WTC11 (cell line): ENCODE data around the gene ASAH2B.

Source experiments
- AFF4 ChIP-seq: sonication (generic); formaldehyde crosslinking; IDR thresholded peaks from 2 replicates; pipeline ENCODE4 v1.8.1; 2023; ENCODE audit warnings: mild to moderate bottlenecking, missing genetic modification reagents, borderline replicate concordance
- CREB1 ChIP-seq: sonication (generic); formaldehyde crosslinking; IDR thresholded peaks from 2 replicates; pipeline ENCODE4 v1.8.0; 2023; ENCODE audit warnings: mild to moderate bottlenecking, missing genetic modification reagents
- CTCF ChIP-seq: fragments of 200-600 bp; IDR thresholded peaks from 2 replicates; pipeline ENCODE4 v1.8.0; 2022; ENCODE audit warnings: antibody characterized with exemption
- E2F4 ChIP-seq: sonication (generic); formaldehyde crosslinking; IDR thresholded peaks from 2 replicates; pipeline ENCODE4 v1.8.1; 2022; ENCODE audit warnings: low read depth, mild to moderate bottlenecking, moderate library complexity, missing genetic modification reagents, borderline replicate concordance
- ESRRA ChIP-seq: sonication (generic); formaldehyde crosslinking; IDR thresholded peaks from 2 replicates; pipeline ENCODE4 v1.8.1; 2022; ENCODE audit warnings: mild to moderate bottlenecking, missing genetic modification reagents, borderline replicate concordance
- ETV6 ChIP-seq: sonication (generic); formaldehyde crosslinking; IDR thresholded peaks from 2 replicates; pipeline ENCODE4 v1.8.1; 2022; ENCODE audit warnings: mild to moderate bottlenecking, missing genetic modification reagents
- HMGXB4 ChIP-seq: sonication (generic); formaldehyde crosslinking; IDR thresholded peaks from 2 replicates; pipeline ENCODE4 v1.8.1; 2023; ENCODE audit warnings: mild to moderate bottlenecking, moderate library complexity, missing genetic modification reagents
- JUN ChIP-seq: sonication (generic); formaldehyde crosslinking; IDR thresholded peaks from 2 replicates; pipeline ENCODE4 v1.8.0; 2023; ENCODE audit warnings: mild to moderate bottlenecking, missing genetic modification reagents
- NR3C1 ChIP-seq: sonication (generic); formaldehyde crosslinking; conservative IDR thresholded peaks from 2 replicates; pipeline ENCODE4 v1.8.1; 2023; ENCODE audit warnings: low read depth, mild to moderate bottlenecking, missing genetic modification reagents
- PRRX2 ChIP-seq: fragments of 250-450 bp; sonication (Bioruptor Pico); IDR thresholded peaks from 2 replicates; pipeline ENCODE4 v1.8.0; 2021; ENCODE audit warnings: mild to moderate bottlenecking
- USF1 ChIP-seq: sonication (generic); formaldehyde crosslinking; IDR thresholded peaks from 2 replicates; pipeline ENCODE4 v1.8.0; 2022; ENCODE audit warnings: mild to moderate bottlenecking, missing genetic modification reagents
- ZMAT4 ChIP-seq: fragments of 250-450 bp; sonication (Bioruptor Pico); IDR thresholded peaks from 2 replicates; pipeline ENCODE4 v1.9.0; 2021; ENCODE audit warnings: mild to moderate bottlenecking
- ZNF232 ChIP-seq: sonication (generic); formaldehyde crosslinking; IDR thresholded peaks from 2 replicates; pipeline ENCODE4 v1.8.0; 2022; ENCODE audit warnings: mild to moderate bottlenecking, missing genetic modification reagents
- ZNF281 ChIP-seq: sonication (generic); formaldehyde crosslinking; IDR thresholded peaks from 2 replicates; pipeline ENCODE4 v1.8.0; 2023; ENCODE audit warnings: mild to moderate bottlenecking, missing genetic modification reagents

- no peak for TF ChIP-seq ZNF232
- no peak for TF ChIP-seq AFF4 (CRISPR knock-in tag)
- TF ChIP-seq ZMAT4 = no peak
- no peak for TF ChIP-seq JUN (CRISPR knock-in tag)
- TF ChIP-seq CTCF = no peak
- no peak for TF ChIP-seq ETV6 (CRISPR knock-in tag)
- no peak for TF ChIP-seq CREB1 (CRISPR knock-in tag)
- TF ChIP-seq E2F4 = no peak
- no peak for TF ChIP-seq ESRRA (CRISPR knock-in tag)
- no peak for TF ChIP-seq USF1 (CRISPR knock-in tag)
- no peak for TF ChIP-seq PRRX2 (CRISPR knock-in tag)
- TF ChIP-seq ZNF281 (CRISPR knock-in tag) = no peak
- TF ChIP-seq NR3C1 (CRISPR knock-in tag) = no peak
- TF ChIP-seq HMGXB4 = no peak
Measured at GRCh38 chr10:50740293-50740648, 535 bp downstream of the ASAH2B start.
